ENCODE results near the gene IVD. TPM values are rescaled to one million over a fixed set of nuclear protein-coding genes. Genes with fewer than 3 reads are reported as not detected.

IVD gene
- total and polyA plus RNA-seq, 2 of the 8 experiments (the other 6 are each of a cell fraction or from before 2014, with no cell fraction given) = 55.2 to 78.8 TPM

DNA sequence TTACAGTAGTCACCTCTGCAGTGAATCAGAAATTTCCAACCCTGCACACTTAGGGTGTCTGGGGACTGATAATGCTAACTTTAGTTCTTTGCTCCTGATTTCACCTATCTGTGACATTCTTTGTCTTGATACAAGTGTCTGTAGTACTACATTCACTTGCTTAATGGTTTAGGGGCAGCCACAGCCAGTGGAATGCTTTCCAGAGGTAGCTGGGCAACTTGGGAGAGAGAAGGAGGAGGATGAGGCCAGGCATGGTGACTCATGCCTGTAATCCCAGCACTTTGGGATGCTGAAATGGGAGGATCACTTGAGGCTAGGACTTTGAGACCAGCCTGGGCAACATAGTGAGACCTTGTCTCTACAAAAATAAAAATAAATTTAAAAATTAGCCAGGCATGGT, 43.7 kb downstream of the IVD start:
- H3K4me3 ChIP-seq (ENCODE audit: extremely low read depth in 1 of 4, insufficient read depth in 2 of 4, low read depth in 3 of 4, low read length in 4 of 4) = no peak overlapping the region
- TF ChIP-seq MAFK (IDR thresholded peaks at IDR 0.05; ENCODE audit: low read depth, low read length) (no peak), YY1 (IDR thresholded peaks at IDR 0.05; ENCODE audit: low read depth, low read length) (no peak), JUND (IDR thresholded peaks at IDR 0.05; ENCODE audit: low read length) (no peak), HDAC6 (IDR thresholded peaks at IDR 0.05; ENCODE audit: low read depth, low read length) (no peak), RNF2 (IDR thresholded peaks at IDR 0.05; ENCODE audit: borderline replicate concordance, low read depth, low read length, missing control alignments, poor library complexity, severe bottlenecking) (no peak)
- H3K23ac ChIP-seq (ENCODE audit: insufficient read length) = no peak overlapping the region
- H2BK120ac ChIP-seq (replicated peaks; ENCODE audit: low read depth, low read length) = no peak overlapping the region
- H3K4me1 ChIP-seq (replicated peaks in 1 of 4; ENCODE audit: control insufficient read depth in 3 of 4, insufficient read depth in 4 of 4, low read length in 3 of 4) = peaks cover 15 to 37% (median 24%) of the 10 kb centered on the region in 4 experiments
- H3K79me1 ChIP-seq (ENCODE audit: low read depth, low read length) = peaks cover 18% of the 10 kb centered on the region
- no peak overlapping the region for H4K5ac ChIP-seq (ENCODE audit: insufficient read length, low read depth, low read length)
- H3K23me2 ChIP-seq (ENCODE audit: low read depth, low read length) = no peaks in the 10 kb centered on the region
- no peak overlapping the region for H3K4me2 ChIP-seq (ENCODE audit: insufficient read depth in 1 of 2, low read depth in 2 of 2, low read length in 2 of 2)
- H2BK15ac ChIP-seq (ENCODE audit: low read length) = no peak overlapping the region
- peaks cover 0 to 3% (median 0%) of the 10 kb centered on the region in 4 experiments; a peak in 1 of 8 replicates for H3K36me3 ChIP-seq (ENCODE audit: control insufficient read depth in 2 of 4, insufficient read depth in 4 of 4, low read length in 3 of 4)
- H2BK20ac ChIP-seq (ENCODE audit: low read length) = no peak overlapping the region
- no peak overlapping the region for H4K91ac ChIP-seq (replicated peaks; ENCODE audit: insufficient read length, low read length)
- H4K20me1 ChIP-seq (replicated peaks in 1 of 2; ENCODE audit: control insufficient read depth in 1 of 2, insufficient read depth in 2 of 2, low read length in 2 of 2) = peaks cover 47 to 49% of the 10 kb centered on the region in 2 experiments
- no peak overlapping the region for H2AFZ ChIP-seq (ENCODE audit: low read length)
- H3K79me2 ChIP-seq (ENCODE audit: control insufficient read depth in 1 of 2, insufficient read depth in 2 of 2, low read length in 2 of 2) = peaks cover 26 to 99% of the 10 kb centered on the region in 2 experiments
- H3K18ac ChIP-seq (ENCODE audit: extremely low read depth, low read length) = no peak overlapping the region
- H3K14ac ChIP-seq (ENCODE audit: insufficient read length) = no peak overlapping the region
- H2BK5ac ChIP-seq (ENCODE audit: low read depth, low read length) = no peak overlapping the region
- H3K27me3 ChIP-seq (replicated peaks in 1 of 4; ENCODE audit: control insufficient read depth in 3 of 4, extremely low read depth in 1 of 4, insufficient read depth in 3 of 4, low read length in 3 of 4) = no peaks in the 10 kb centered on the region
- ChIA-PET CTCF (ENCODE audit: partially characterized antibody) (interaction anchor here (0.6 to 5.0 kb wide), 6 partner anchors 8 to 1115 kb away, joined by 3 to 24 read pairs (median 4); no protein-coding TSS in a partner anchor), POLR2A (ENCODE audit: partially characterized antibody) (interaction anchor here (0.8 to 6.2 kb wide), 5 partner anchors 8 to 32 kb away, joined by 3 to 36 read pairs (median 4); partner anchors contain the start of genes BAHD1 and CHST14)
- DNase-seq (ENCODE audit: low read depth in 1 of 2, low spot score in 2 of 2) = no peak
- FAIRE-seq = no peak
- no peak overlapping the region for H2AK5ac ChIP-seq (ENCODE audit: low read depth, low read length)
- no peaks in the 10 kb centered on the region for H3K9me3 ChIP-seq (ENCODE audit: insufficient read depth in 2 of 2, low read depth in 1 of 2, low read length in 1 of 2)
- no peak overlapping the region for H3K56ac ChIP-seq (replicated peaks; ENCODE audit: insufficient read length, low read depth, low read length)
- H3K27ac ChIP-seq (ENCODE audit: low read depth, low read length) = no peak overlapping the region
- H4K8ac ChIP-seq (ENCODE audit: extremely low read depth, insufficient read depth, low read length) = no peak overlapping the region
- no peak overlapping the region for H3K4ac ChIP-seq (replicated peaks; ENCODE audit: insufficient read length, low read depth, low read length)
- no peak overlapping the region for H3K9ac ChIP-seq (replicated peaks in 1 of 4; ENCODE audit: extremely low read depth in 1 of 4, low read depth in 3 of 4, low read length in 3 of 4)
- H2BK12ac ChIP-seq (ENCODE audit: low read depth, low read length) = no peak overlapping the region
